HEK293T (cell line): Measurements from ENCODE around the gene SLC25A21.

Experiments
- CTCF ChIA-PET: fragments of 350-600 bp; formaldehyde crosslinking; extraction: SDS; loops from one replicate; lab custom pipeline; 2021; ENCODE audit warnings: antibody characterized with exemption, inconsistent platforms; lab: Yijun Ruan, JAX
- POLR2A ChIA-PET: fragments of 350-600 bp; formaldehyde crosslinking; extraction: SDS; loops from one replicate; lab custom pipeline; 2020; ENCODE audit warnings: antibody characterized with exemption, inconsistent platforms; lab: Yijun Ruan, JAX
- DNase-seq: peaks from one replicate; pipeline ENCODE4 v3.0.0; 2012; ENCODE audit warnings: mixed read lengths; ENCODE audit errors: extremely low spot score
- ARNT ChIP-seq: fragments of 450-650 bp; IDR thresholded peaks from 2 replicates; pipeline ENCODE4 v1.6.1; 2017; ENCODE audit warnings: mild to moderate bottlenecking
- BHLHE40 ChIP-seq: fragments of 450-650 bp; IDR thresholded peaks from 2 replicates; pipeline ENCODE4 v1.6.1; 2016; ENCODE audit warnings: mild to moderate bottlenecking, moderate library complexity, borderline replicate concordance
- CTBP1 ChIP-seq: fragments of 450-650 bp; IDR thresholded peaks from 2 replicates; pipeline ENCODE4 v1.6.1; 2016; ENCODE audit warnings: borderline replicate concordance
- ELF4 ChIP-seq: fragments of 450-650 bp; IDR thresholded peaks from 2 replicates; pipeline ENCODE4 v1.6.1; 2017; ENCODE audit warnings: antibody characterized with exemption
- FOXA1 ChIP-seq: fragments of 450-650 bp; IDR thresholded peaks from 2 replicates; pipeline ENCODE4 v1.6.1; 2016; ENCODE audit warnings: mild to moderate bottlenecking
- FOXK2 ChIP-seq: fragments of 450-650 bp; IDR thresholded peaks from 2 replicates; pipeline ENCODE4 v1.6.1; 2016; ENCODE audit warnings: mild to moderate bottlenecking
- FOXM1 ChIP-seq: fragments of 450-650 bp; IDR thresholded peaks from 2 replicates; pipeline ENCODE4 v1.6.1; 2017; ENCODE audit warnings: mild to moderate bottlenecking, borderline replicate concordance
- HDGF ChIP-seq: fragments of 450-650 bp; IDR thresholded peaks from 2 replicates; pipeline ENCODE4 v1.6.1; 2017; ENCODE audit warnings: antibody characterized with exemption, borderline replicate concordance
- L3MBTL2 ChIP-seq: fragments of 450-650 bp; conservative IDR thresholded peaks from 2 replicates; pipeline ENCODE4 v1.6.1; 2016; ENCODE audit warnings: mild to moderate bottlenecking
- LEF1 ChIP-seq: fragments of 450-650 bp; IDR thresholded peaks from 2 replicates; pipeline ENCODE4 v1.6.1; 2017; ENCODE audit warnings: mild to moderate bottlenecking, borderline replicate concordance
- NFRKB ChIP-seq: fragments of 450-650 bp; IDR thresholded peaks from 2 replicates; pipeline ENCODE4 v1.6.1; 2016; ENCODE audit warnings: mild to moderate bottlenecking, moderate library complexity
- SP1 ChIP-seq: fragments of 450-650 bp; IDR thresholded peaks from 2 replicates; pipeline ENCODE4 v1.6.1; 2017
- SUZ12 ChIP-seq: fragments of 450-650 bp; IDR thresholded peaks from 2 replicates; pipeline ENCODE4 v1.6.1; 2016; ENCODE audit warnings: mild to moderate bottlenecking
- TARDBP ChIP-seq: fragments of 450-650 bp; IDR thresholded peaks from 2 replicates; pipeline ENCODE4 v1.6.1; 2016
- ZNF384 ChIP-seq: fragments of 450-650 bp; IDR thresholded peaks from 2 replicates; pipeline ENCODE4 v1.6.1; 2016
- TF ChIP-seq, protein P1 (sequence below): fragments of 450-650 bp; IDR thresholded peaks from 2 replicates; pipeline ENCODE4 v1.6.1; 2016

The SLC25A21 gene

DNA sequence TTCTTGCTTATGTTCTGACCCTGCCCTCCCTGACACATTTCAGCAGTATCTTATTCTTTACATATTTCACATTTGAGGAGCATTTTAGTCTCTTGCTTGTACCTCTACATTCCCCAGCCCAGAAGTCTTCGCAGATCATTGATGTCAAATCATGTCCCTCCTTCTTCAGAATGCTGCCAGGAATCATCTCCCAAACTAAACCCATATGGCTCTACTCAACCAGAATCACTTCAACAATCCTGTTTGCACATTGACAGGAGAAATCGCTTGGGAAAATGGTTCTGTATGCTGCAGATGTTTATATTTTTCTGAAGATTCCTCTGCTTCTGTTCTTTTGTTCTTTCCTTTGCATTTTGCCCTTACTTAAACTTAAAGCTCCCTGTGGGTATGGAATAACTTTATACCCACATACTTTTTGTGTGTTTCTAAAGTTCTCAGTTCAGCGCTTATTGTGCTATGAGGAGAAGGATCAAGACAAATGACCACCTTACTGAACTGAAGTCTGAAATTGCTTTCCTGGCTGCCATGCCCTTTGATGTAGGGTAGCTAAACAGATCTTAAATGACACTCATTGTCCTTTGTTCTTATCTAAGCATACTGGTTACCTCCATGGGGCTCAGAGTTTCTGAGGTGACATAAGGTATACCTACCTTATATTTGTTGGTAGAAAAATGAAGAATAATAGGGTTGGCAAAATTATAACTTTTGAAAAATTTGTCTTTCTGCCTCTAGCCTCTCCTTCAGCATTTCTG lies 134.6 kb downstream of the SLC25A21 start:
- CTCF ChIA-PET: no interaction called here

DNA sequence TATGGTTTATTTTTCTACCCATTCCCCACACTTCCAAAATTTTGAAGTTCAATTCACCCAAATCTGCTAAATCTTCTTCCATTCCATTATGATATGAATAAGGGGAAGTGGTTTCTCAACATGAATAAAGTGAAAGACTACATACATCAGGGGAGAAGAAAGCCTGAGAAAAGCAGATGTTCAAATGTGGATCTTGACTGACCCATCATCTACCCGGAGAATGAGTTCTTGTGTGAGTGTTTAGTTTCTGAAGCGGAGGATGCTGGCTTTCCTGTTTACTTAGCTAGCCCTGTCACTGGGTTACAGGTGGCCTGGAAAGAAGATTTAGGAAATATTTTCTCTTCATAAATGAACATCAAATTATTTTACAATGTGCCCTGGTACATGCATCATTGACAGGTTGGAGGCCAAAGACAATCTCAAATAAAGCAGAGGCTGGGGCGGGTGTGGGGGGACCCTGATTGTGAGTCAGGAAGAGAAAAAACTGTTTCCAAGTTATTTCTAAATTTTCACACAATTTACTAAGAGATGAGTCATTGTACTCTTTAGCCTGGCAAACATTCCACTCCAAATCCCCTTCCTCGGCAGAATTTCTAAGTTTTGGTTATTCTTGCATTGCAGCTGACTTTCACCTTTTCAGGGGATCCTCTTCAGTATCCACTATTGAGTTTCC lies 135.6 kb downstream of the SLC25A21 start:
- CTCF ChIA-PET: interaction anchor here (0.9 kb wide), 1 partner anchor 86 kb away, joined by 3 read pairs; no protein-coding TSS in a partner anchor

More for the DNA sequence above, 134.6 kb downstream of the SLC25A21 start:
- no peak for DNase-seq
- POLR2A ChIA-PET: no interaction called here
- TF ChIP-seq HDGF: no peak
- no peak for TF ChIP-seq LEF1
- TF ChIP-seq ZNF384: no peak
- TF ChIP-seq ARNT: no peak
- no peak for TF ChIP-seq TARDBP
- no peak for TF ChIP-seq FOXM1
- no peak for TF ChIP-seq SP1

DNA sequence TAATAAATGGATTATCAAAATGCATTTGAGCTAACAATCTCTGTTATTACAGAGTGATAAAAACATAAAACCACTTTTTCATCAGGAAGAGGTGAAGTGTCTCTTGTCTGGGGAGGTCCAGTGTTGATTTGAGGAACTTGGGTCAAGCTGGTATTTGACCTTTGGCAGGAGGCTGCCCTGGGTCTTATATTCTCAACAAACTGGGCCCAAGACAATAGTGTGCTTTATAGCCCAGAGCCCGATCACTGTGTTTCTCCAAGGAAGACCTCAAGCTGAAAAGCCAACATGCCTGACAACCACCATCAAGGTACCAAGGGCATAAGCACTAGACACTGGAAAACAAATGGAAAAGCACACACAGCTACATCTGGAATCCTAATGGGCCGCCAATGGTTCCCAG lies 137.0 kb downstream of the SLC25A21 start:
- DNase-seq: no peak
- ChIA-PET CTCF (interaction anchor here (0.8 kb wide), 1 partner anchor 90 kb away, joined by 3 read pairs; no protein-coding TSS in a partner anchor), POLR2A (interaction anchor here (1.2 kb wide), 1 partner anchor 9 kb away, joined by 8 read pairs; no protein-coding TSS in a partner anchor)
- TF ChIP-seq ELF4 (no peak), SP1 (no peak), CTBP1 (no peak), FOXA1 (no peak), L3MBTL2 (no peak), NFRKB (no peak), BHLHE40 (no peak), LEF1 (no peak)

More for the DNA sequence above, 135.6 kb downstream of the SLC25A21 start:
- DNase-seq: no peak
- TF ChIP-seq, protein P1, sequence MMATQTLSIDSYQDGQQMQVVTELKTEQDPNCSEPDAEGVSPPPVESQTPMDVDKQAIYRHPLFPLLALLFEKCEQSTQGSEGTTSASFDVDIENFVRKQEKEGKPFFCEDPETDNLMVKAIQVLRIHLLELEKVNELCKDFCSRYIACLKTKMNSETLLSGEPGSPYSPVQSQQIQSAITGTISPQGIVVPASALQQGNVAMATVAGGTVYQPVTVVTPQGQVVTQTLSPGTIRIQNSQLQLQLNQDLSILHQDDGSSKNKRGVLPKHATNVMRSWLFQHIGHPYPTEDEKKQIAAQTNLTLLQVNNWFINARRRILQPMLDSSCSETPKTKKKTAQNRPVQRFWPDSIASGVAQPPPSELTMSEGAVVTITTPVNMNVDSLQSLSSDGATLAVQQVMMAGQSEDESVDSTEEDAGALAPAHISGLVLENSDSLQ: no peak
- TF ChIP-seq TARDBP (no peak), NFRKB (no peak), HDGF (no peak), FOXA1 (no peak), ELF4 (no peak), ARNT (no peak), FOXM1 (no peak), BHLHE40 (no peak)
- POLR2A ChIA-PET: no interaction called here

DNA sequence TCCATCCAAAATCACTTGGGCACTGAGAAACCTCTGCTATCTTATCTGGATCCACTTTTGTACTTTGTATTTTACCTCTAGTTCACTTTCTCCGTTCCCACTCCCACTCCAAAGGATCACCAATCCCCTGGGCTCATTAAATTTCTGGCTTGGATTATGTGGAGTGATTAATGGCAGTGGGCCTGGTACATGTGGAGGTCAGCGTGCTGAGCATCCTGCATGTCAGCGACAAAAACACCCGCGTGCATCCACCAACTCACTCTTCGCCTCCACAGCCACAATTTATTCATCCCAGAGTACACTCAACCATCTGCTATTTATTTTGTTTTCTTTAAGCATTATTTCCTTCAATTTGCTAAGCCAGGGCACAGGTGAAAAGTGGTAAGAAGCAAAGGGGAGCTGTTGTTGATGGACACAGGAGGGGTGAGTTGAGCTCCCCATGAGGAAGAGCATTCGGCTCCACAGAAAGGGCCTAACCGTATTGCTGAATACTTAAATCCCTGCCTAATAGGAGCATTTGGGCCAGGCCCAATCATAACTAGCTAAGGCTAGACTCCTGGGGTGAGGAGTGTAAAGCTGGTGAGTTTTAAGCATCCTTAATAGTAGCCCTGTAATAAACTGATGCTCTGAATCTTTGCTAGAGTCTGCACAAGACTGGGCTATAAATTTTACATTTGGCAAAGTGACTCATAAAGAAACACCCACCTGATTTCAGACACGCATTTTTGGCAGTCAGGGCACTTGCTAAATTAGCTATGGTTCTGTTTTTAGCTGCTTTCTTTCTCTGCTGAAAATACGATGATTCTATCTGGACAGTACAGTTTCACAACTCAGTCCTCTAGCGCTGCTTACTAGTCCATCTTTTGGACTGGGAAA lies 137.8 kb downstream of the SLC25A21 start:
- POLR2A ChIA-PET: interaction anchor here (1.2 kb wide), 1 partner anchor 8 kb away, joined by 8 read pairs; no protein-coding TSS in a partner anchor
- DNase-seq: peak; percentile 43
- CTCF ChIA-PET: interaction anchor here (0.8 to 0.9 kb wide), 2 partner anchors 82 to 90 kb away, joined by 3 to 5 read pairs; no protein-coding TSS in a partner anchor
- TF ChIP-seq ZNF384: no peak
- TF ChIP-seq L3MBTL2: no peak
- TF ChIP-seq LEF1: no peak
- no peak for TF ChIP-seq FOXK2
- TF ChIP-seq FOXA1: no peak
- TF ChIP-seq BHLHE40: no peak
- TF ChIP-seq ELF4: no peak
- no peak for TF ChIP-seq SUZ12
- TF ChIP-seq TARDBP: no peak
- TF ChIP-seq FOXM1: no peak
- TF ChIP-seq, protein P1: peak; percentile 71
- TF ChIP-seq ARNT: no peak
- no peak for TF ChIP-seq SP1
- TF ChIP-seq HDGF: no peak
- TF ChIP-seq CTBP1: peak; percentile 66; the same call in 1 of the 2 replicates

DNA sequence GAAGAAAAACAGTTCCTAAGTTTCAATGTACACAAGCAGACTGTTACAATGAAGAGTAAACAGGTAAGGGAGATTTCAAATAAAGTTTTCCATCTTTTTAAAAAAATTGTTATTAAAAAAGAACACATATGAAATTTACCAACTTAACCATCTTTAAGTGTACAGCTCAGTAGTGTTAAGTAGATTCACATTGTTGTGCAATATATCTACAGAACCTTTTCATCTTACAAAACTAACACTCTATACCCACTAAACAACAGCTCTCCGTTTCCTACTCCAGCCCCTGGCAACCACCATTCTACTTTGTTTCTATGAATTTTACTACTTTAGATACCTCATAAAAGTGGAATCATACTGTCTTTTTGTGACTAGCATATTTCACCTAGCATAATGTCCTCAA lies 139.5 kb downstream of the SLC25A21 start:
- ChIA-PET POLR2A (no interaction called here), CTCF (no interaction called here)
- TF ChIP-seq, protein P1: peak; percentile 22; the same call in 1 of the 2 replicates
- no peak for TF ChIP-seq ZNF384

More for the DNA sequence above, 139.5 kb downstream of the SLC25A21 start:
- DNase-seq: no peak
